Activated CD8-positive, alpha-beta memory T cell treated with anti-CD3 and anti-CD28 coated beads for 4 hours (primary cell): ENCODE measurements around the gene METRNL.
A peak's percentile ranks its signal among the peaks of the same experiment; 100 is the strongest.

ENCODE experiments used
- DNase-seq, 2 donors: peaks; one replicate each; pipeline ENCODE4 v3.0.0-alpha.2; 2020; ENCODE audit warnings: low read depth in 2 of 2

Gene METRNL

GRCh38 chr17:83080579-83080857, 1.1 kb downstream of the METRNL start:
- no peak for DNase-seq

GRCh38 chr17:83080858-83081683, 1.7 kb downstream of the METRNL start:
- peak; percentile 21 to 37 for DNase-seq

- peak; percentile 20 to 29 for DNase-seq
These were observed 2.3 kb downstream of the METRNL start for GRCh38 chr17:83081684-83082201.

GRCh38 chr17:83082424-83082823, 3.0 kb downstream of the METRNL start:
- no peak for DNase-seq

- no peak for DNase-seq
These were observed 3.5 kb downstream of the METRNL start for GRCh38 chr17:83082909-83083367.

GRCh38 chr17:83083368-83084201, 4.2 kb downstream of the METRNL start:
- DNase-seq: peak; percentile 56 to 60

GRCh38 chr17:83084214-83084613, 4.8 kb downstream of the METRNL start:
- no peak for DNase-seq

GRCh38 chr17:83084621-83085056, 5.2 kb downstream of the METRNL start:
- no peak for DNase-seq

GRCh38 chr17:83085103-83085502, 5.7 kb downstream of the METRNL start:
- DNase-seq: no peak

- DNase-seq: no peak
These were observed 6.3 kb downstream of the METRNL start for GRCh38 chr17:83085526-83086198.

- DNase-seq: no peak
These were observed 6.9 kb downstream of the METRNL start for GRCh38 chr17:83086199-83086880.

- DNase-seq: no peak
These were observed 7.7 kb downstream of the METRNL start for GRCh38 chr17:83086907-83087787.

GRCh38 chr17:83087788-83088360, 8.5 kb downstream of the METRNL start:
- DNase-seq: no peak

- no peak for DNase-seq
These were observed 9.0 kb downstream of the METRNL start for GRCh38 chr17:83088451-83088850.

GRCh38 chr17:83088909-83089308, 9.5 kb downstream of the METRNL start:
- no peak for DNase-seq

- DNase-seq: no peak
These were observed 10.1 kb downstream of the METRNL start for GRCh38 chr17:83089328-83090132.

GRCh38 chr17:83090444-83091256, 11.2 kb downstream of the METRNL start:
- DNase-seq: no peak
